Hematopoietic multipotent progenitor cell (in vitro differentiated cells): Measurements from ENCODE around the gene RERE. TPM values are rescaled to one million over a fixed set of nuclear protein-coding genes. Genes with fewer than 3 reads are reported as not detected.
A peak's percentile ranks its signal among the peaks of the same experiment; 100 is the strongest.

Experiments
- DNase-seq, 3 donors: peaks; one replicate each; pipeline ENCODE4 v3.0.0-alpha.2; 2011 to 2015; ENCODE audit warnings: low read depth in 2 of 3, low spot score in 2 of 3
- total RNA-seq: library from RNA; depleted of rRNA; stranded (reverse); fragments of >200 nt; gene quantifications from one replicate; pipeline ENCODE4 v1.2.3, GENCODE V29; 2012

RERE gene
- total RNA-seq = 61.9 TPM

DNA sequence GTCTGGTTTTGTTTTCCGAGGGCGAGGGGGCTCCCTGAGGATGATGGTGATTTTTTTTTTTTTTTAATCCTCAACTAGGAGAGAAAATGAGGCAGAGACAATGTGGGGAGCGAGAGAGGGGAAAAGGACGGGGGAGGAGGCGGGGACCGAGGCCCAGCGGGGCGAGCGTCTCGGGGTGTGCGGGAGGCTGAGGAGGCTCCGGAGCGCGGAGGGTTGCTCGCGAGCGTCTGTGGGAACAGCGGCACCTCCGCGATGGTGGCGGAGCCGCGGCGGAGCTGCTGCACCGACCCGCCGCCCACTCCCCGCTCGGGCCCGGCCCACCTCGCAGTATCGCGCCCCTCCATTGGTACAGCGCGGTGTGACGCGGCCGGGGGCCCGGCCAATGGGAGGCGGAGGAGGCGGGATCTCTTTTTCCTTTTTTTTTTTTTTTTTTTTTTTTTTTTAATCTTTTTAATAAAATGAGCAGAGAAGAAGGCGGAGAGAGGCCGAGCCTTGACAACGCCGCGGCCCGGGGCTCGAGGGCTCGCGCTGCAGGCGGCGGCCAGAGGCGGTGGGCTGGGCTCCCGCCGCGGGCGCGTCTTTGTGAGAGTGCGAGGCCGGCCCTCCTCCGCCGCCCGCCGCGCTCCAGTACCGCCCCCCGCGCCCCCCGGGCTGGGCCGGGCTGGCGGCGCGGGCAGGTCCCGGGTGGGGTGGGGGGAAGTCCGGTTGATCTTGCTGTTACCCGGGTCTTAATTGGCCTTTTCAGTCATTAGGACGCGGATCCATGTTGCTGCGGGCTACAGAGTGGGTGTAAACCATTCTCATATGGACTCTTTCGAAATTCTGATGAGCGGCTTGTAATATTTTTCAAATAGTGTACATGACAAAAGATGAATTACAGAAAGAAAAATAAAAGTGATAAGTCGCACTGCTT, at the start of gene RERE:
TSS of gene RERE (minus strand) at position 229 of the 913 bp plus-strand sequence.
- peak; percentile 94 to 97 (median 96) for DNase-seq

DNA sequence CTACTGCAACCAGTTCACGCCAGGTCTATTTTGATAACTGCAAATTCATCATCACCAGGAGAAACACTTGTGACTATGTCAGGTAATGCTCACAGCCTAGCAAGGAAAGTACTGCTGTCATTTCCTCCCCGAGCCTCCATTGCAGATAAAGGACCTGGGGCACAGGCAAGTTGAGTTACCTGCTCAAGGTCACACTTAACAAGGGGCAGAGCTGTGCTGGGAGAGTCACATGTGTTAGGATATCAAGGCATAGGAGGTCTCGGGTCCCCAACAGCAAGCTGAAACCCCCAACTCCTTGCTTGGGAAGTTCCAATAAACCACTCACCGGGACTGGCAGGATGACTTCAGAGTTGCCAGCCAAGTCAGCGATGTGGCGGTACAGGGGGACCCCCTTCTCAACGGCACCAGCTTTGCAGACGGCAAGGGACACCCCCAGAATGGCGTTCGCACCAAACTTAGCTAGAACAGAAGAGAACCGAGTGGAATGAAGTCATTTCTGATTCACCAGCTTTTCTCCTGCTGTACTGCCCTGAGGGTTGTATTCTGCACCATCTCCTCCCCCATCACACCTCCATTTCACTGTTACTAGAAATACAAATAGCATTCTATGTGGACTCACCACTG, 49.5 kb upstream of the RERE start:
- DNase-seq = no peak

DNA sequence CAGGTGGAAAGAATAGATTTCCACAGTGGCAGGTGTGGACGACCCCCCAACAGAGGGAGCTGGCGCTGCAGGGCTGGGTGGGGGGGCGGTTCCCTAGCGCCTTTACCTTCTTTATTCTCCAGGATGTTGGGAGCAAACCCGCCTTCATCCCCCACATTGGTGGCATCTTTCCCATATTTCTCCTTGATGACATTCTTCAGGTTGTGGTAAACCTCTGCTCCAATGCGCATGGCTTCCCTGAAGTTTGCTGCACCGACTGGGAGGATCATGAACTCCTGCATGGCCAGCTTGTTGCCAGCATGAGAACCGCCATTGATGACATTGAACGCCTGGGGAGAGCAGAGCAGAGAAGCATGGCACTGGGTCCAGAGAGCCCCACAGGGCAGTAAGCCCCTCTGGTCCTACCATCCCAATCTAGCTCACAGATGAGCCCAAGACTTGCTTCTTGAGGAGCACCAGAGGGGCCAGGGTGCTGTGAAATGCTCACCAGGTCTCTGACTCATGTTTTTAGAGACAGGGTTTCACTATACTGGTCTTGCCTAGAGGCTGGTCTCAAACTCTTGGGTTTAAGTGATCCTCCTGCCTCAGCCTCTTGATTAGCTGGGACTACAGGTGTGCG, 48.8 kb upstream of the RERE start:
- no peak for DNase-seq

DNA sequence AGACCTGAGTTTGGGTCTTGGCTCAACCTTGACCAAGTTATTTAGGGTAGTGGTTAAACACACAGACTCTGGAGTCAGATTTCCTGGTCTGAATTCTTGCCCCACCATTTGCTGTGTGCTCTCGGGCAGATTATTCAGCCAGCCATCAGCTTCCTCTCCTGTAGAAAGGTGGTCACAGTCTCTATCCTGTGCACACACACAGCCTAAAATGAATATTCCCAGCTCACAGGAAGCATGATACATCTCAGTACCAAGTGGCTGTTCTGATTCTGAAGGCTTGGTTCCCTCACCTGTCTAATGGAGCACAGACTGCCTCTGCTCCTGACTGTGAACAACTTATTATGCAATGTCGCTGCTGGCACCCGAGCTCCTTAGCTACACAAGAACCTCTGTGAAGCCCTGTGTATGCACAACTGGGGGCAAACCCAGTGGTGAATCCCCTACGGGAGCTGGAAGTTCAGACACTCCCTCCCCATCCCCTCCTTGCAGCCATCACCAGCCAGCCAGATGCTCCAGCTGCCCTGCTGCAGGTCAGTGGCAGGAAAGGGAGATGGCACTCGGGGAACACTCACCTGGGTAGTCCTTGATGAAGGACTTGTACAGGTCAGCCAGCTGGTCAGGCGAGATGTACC, 47.4 kb upstream of the RERE start:
- DNase-seq = no peak

DNA sequence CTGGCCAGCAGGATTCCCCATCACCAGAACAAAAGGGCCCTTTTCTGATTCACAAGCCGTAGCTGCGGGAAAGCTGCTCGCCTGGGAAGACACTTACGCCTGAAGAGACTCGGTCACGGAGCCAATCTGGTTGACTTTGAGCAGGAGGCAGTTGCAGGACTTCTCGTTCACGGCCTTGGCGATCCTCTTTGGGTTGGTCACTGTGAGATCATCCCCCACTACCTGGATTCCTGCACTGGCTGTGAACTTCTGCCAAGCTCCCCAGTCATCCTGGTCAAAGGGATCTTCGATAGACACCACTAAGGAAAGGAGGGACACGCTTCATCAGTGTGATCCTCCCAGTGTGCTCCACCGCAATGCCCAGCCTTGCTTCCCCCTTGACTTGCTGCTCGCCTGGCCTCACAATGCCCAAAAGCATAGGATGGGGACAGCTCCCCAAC, 46.4 kb upstream of the RERE start:
- no peak for DNase-seq

DNA sequence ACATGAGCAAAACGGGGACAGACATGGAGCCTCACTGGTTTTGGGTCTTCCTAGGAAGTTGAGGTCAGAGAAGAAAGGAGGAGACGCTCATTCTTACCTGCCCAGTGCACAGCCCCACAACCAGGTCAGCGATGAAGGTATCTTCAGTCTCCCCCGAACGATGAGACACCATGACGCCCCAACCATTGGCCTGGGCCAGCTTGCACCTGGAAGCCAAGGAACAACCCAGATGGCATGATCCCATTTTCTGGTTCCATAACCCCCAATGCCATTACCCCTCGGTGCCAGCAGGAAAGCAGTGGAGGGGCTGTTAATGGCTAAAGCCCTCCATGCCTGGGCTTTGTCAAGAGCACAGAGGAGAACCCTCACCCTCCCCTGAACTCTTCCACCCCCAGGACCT, 45.7 kb upstream of the RERE start:
- DNase-seq = no peak

DNA sequence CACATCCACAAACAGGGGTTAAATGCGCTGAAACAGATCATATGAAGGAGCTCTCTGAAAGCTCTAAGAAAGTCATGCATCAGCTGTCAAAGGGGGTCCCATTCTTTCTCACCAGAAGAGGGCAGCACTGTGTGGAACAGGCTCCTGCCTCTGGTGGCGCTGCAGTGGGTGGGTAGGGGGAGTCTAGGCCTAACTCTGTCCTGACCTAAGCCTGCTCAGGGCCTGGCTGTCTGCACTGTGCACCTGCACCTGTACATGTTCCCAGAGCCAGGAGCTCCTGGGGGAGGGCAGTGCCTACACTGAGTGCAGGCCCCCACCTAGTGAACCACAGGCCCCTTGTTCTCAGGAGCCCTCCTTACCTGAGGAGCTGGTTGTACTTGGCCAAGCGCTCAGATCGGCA, 45.1 kb upstream of the RERE start:
- DNase-seq = peak in 2 of 3 donors; percentile 72 to 80

DNA sequence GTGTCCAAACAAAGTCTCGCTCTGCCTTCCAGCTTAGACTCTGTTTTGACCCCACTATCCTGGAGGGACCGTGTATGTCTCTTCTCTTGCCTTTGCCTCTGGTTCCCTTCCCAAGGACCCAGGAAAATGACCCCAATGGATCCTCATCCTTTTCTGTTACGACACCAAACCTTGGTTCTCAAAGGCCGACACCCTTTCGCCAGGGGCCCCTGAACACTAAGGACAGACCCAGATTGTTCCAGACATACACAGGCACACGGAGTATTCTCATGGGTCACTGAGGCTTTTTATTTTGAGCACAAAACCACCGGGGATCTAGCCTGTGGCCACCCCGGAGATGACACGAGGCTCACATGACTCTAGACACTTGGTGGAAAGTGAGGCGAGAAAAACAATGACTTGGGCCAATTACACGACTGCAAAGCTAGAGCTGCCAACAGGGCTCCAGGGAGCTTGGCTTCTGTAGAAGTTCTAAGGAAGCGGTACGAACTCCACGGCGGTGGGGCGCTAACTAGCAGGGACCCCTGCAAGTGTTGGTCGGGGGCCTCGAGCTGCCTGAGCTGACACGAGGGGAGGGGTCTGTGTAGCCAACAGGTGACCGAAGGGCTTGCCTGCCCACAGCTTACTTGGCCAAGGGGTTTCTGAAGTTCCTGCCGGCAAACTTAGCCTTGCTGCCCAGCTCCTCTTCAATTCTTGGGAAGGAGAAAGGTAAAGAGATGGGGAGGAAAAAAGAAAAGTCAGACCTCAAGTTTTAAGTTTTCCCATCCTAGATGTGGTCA, 43.5 kb upstream of the RERE start:
- DNase-seq = no peak

DNA sequence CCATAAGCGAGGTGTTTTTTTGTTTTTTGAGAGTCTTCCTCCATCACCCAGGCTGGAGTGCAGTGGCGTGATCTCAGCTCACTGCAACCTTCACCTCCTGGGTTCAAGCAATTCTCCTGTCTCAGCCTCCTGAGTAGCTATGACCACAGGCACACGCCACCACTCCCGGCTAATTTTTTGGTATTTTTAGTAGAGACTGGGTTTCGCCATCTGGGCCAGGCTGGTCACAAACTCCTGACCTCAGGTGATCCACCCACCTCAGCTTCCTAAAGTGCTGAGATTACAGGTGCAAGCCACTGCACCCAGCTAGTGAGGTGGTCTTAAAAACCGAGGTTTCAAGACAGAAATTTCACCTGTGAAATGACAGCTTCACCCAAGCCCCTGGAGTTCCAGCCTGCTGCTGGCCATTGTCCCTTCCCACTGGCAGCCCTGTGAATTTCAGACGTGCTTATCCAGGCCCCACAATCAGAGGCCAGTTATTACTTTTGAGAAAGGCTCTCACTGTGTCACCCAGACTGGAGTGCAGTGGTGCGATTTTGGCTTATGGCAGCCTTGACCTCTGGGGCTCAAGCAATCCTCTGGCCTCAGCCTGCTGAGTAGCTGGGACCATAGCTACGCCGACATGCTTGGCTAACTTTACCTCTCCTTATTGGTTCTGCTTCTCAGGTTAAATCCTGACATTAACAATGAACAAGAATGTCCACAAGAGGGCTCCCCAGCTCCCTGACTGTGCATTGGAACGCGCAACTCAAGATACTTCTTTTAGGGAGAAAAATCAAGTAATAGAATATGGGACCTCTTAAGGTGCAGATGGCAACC, 41.7 kb upstream of the RERE start:
- peak in 2 of 3 donors; percentile 76 to 87 for DNase-seq

DNA sequence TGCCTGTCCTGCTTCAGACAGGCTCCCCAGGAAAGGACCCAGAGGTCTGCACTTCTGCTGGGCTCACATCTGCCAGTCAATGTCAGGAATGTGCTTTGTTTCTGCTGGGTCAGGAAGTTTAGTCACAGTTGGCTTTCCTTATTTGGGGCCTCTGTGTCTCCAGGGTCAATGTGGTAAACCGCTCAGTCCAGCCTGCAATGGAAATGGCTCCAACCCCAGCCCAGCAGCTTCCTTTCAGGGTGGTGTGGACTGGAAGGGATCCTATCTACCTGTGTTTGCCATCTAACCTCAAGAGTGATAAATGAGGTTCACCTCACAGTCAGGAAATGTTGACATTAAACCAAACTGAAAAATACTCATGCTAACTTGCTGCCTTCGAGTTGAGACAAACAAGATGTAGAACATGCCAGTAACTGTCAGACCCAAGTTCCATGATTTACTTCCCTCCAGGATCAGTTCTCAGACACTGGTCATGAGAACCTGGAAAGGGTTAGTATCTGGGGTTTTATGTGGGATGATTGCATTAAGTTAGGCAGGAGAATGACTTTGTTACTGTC, 40.8 kb upstream of the RERE start:
- peak in 2 of 3 donors; percentile 89 to 95 for DNase-seq

DNA sequence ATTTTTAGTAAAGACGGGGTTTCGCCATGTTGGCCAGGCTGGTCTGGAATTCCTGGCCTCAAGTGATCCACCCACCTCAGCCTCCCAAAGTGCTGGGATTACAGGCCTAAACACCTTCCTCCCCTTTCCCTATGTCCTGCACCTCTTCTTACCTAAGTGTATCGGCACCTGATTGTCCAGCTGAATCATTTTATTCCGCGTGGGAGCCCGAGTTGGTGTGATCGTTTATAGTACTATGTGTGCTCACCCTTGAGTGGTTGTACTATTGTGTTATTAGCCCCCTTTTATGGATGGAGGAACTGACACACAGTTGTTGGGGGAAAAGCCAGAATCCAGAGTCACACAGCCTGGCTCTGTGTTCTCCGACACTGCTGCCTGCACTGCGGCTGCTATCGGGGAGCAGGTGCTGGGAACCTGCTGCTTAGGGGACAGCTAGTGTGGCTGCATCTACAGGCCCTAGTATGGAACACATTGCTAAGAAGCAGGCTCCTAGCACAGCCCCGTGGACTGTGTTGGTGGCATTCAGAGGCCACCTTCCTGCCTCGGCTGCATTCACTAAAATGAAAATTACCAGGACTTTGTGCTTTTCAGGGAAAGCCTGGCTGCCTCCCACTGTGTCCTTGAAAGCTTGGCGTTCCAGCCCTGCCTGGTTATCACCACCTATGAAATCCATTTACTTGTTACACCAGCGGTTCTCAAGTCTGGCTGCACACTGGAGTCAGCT, 39.4 kb upstream of the RERE start:
- DNase-seq = no peak

DNA sequence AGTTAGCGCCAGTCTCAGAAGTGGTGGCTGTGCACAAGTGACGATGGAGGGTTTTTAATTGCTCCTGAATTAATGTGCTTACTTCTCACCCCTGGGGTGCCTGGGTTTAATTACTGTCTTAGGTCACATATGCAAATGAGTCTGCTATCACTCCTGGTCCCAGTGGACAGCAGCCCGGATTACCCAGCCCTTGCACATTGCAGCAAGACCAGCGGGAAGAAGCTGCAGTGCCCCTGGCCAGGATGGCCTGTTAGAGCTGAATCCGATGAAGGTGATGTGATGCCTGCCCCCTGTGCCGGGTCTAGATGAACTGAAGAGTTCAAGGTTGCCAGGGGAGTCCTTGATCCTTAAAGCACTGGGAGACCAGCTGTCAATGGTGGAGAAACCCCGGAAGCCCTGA, 36.8 kb upstream of the RERE start:
- no peak for DNase-seq

DNA sequence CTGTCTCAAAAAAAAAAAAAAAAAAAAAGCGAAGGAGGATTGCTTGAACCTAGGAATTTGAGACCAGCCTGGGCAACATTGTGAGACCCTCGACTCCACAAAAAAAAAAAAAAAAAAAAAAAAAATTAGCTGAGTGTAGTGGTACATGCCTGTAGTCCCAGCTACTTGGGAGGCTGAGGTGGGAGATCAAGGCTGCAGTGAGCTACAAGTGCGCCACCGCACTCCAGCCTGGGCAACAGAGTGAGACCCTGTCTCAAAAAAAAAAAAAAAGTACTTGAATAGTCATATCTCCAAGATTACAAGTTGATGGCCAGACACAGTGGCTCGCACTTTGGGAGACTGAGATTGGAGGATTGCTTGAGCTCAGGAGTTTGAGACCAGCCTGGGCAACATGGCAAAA, 33.6 kb upstream of the RERE start:
- DNase-seq = no peak

DNA sequence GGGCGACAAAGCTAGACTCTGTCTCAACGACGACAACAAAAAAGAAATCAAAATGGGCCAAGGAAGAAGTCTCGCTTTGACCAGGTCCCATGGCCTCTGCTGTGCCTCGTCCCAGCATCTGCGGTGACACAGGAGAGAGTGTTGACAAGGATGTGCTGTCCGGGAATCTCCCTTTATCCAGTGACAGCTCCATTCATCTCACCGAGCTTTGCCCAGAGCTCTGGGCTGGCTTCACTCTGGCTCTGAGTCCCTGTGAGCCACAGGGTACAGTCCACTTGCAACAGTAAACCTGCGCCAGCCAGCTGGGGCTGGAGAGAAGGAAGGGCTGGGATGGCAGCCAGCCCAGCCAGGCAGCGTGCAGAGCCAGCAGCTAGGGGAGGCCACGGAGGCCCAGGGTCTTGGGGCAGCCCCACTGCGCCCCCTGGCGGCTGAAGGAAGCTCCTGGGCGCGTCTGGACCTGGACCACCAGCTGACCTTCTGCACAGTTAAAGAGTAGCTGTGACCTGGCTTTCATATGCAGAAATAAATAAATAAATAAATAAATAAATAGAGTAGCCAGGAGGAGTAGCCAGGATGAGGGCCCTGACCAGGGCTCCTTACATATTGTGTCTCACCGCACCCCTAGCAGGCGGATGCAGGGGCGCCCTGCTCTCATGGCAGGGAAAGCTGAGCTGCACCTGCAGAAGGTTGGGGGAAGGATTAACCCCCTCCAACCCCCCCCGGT, 31.4 kb upstream of the RERE start:
- DNase-seq = peak; percentile 67 to 88 (median 85)

DNA sequence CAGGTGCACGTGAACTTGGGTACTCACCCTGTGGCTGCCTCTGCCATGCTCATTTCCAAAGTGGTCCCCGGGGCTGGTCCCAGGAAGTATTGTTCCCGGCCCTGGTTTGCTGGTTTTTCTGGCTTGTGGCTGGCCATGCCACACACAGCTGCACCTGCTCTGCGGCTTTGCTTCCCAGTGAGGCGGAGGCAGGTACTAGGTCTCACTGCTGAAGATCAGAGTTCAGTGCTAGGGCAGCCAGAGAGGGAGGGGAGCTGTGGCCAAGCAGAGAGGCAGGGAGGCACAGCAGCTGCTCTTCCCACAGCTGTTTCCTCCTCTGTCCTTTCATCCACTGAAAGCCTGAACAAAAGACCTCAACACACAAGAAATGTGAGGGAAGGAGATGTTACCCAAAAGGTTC, 30.6 kb upstream of the RERE start:
- peak in 1 of 3 donors; percentile 70 for DNase-seq

DNA sequence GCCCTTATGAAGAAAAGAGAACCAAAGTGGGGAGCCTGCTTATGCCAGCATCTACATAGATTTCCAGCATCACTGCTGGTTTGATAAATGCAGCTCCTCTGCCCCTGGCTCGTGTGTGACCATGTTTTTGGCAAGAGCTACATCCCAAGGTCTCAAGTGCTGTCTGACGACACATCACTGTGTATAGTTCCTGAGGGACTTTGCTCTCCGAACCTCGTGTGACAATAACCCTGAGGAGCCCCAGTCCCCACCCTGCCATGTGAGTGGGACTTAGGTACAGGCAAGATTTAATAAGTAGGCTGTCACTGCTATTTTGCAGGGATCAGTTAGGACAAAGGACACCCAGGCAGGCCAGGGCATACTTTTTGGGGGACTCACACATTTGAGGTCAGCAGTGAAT, 28.8 kb upstream of the RERE start:
- no peak for DNase-seq

DNA sequence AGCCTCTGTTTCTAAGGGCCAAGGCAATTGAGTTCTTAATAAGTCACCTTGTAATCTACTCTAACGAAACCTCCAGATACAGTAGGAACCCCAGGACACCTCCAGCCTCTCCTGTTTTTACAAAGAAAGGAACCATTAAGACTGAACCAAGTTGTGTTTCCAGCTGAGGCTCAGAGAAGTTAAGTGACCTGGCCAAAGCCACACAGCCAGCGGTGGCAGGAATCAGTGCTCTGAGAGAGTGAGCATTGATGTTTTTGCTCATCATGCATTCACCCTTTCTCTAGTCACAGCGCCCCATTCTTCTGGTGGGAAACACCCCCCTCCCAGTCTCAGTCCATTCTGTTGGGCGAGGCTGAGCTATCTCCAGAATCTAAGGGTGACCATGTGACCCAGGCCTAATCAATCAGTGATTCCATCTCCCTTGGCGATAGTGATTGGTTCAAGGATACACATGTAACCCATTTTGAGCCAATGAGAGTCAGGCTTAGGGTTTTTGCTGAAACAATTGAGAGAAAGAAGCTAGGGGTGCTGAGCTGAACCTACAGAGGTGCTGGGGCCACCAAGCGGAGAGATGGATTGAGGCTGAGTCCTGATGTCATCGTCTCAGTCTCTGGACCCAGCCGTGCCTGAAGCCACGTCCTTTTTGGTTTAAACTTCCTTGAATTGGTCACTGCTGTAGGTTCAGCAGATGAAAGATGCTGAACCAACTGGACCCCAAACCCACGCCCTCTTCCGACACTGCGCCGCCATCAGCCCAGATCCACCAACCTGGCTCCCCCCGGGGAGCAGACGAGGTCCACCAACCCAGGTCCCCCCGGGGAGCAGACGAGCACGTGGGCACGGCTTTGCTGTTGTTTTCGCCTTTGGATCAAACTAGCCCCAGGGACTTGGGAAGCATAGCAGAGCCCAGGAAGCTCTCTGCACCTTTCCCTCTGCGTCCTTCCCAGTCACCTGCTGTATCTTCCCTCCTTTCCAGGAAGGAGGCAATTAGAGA, 28.0 kb upstream of the RERE start:
- no peak for DNase-seq
